ENCODE results near the gene SHB.

- TF ChIP-seq CTCF (IDR thresholded peaks at IDR 0.05; ENCODE audit: poor library complexity) (no peak), EZH2phosphoT487 (IDR thresholded peaks at IDR 0.05; ENCODE audit: low read depth, severe bottlenecking, unreplicated experiment) (no peak), EZH2 (IDR thresholded peaks at IDR 0.05; ENCODE audit: borderline replicate concordance) (no peak)
Measured at GRCh38 chr9:38010918-38011704, 57.9 kb downstream of the SHB start.
